ENCODE data around the gene TRABD2B. TPM values are rescaled to one million over a fixed set of nuclear protein-coding genes. Genes with fewer than 3 reads are reported as not detected.

Gene TRABD2B
- total and polyA plus RNA-seq, 4 donors, result 0.28 to 2.6 (median 1.3) TPM

DNA sequence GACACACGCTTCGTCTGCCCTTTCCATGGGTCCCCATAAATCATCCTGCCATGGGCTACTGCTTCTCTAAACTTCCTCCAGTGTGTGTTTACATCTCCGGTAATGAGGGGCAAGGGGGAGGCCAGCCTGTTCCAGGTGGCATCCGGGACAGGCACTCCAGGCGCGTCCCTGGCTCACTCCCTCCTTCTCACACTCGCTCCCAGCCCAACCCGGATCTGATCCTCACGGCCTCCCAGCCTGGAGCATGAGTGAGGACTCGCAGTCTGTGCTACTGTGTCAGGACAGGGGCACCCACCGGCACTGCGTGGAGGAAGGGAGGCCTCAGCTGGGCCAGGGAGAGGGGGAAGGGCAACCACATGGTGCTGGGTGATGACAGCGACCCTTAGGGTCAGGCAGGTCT lies 225.4 kb downstream of the TRABD2B start:
- Histone ChIP-seq H3K9ac (ENCODE audit: low read depth in 1 of 2, low read length in 2 of 2) (no peak overlapping the region), H3K36me3 (ENCODE audit: control insufficient read depth in 4 of 4, insufficient read depth in 3 of 4, low read depth in 1 of 4, low read length in 3 of 4) (no peaks in the 10 kb centered on the region), H3K9me3 (ENCODE audit: control insufficient read depth in 4 of 4, low read length in 3 of 4) (no peaks in the 10 kb centered on the region), H3K27me3 (ENCODE audit: control insufficient read depth in 4 of 4, insufficient read depth in 4 of 4, low read length in 3 of 4) (no peaks in the 10 kb centered on the region), H3K4me3 (ENCODE audit: low read depth in 1 of 3, low read length in 3 of 3) (no peak overlapping the region), H3K4me1 (ENCODE audit: control insufficient read depth in 4 of 4, insufficient read depth in 4 of 4, low read length in 3 of 4) (peaks cover 0 to 26% (median 22%) of the 10 kb centered on the region in 4 donors), H3K27ac (ENCODE audit: low read depth in 1 of 2, low read length in 2 of 2) (no peak overlapping the region)
- TF ChIP-seq JUND (IDR thresholded peaks at IDR 0.05) (no peak), RXRA (IDR thresholded peaks at IDR 0.05) (no peak), EGR1 (IDR thresholded peaks at IDR 0.05; ENCODE audit: low read depth in 2 of 2) (no peak), SP1 (IDR thresholded peaks at IDR 0.05) (no peak), NR2F2 (IDR thresholded peaks at IDR 0.05) (no peak), FOXA1 (IDR thresholded peaks at IDR 0.05) (no peak), TAF1 (conservative IDR thresholded peaks at IDR 0.05) (no peak), YY1 (IDR thresholded peaks at IDR 0.05) (no peak), FOXA2 (IDR thresholded peaks at IDR 0.05) (no peak), ATF3 (IDR thresholded peaks at IDR 0.05) (no peak)
- TF ChIP-seq, protein P1, sequence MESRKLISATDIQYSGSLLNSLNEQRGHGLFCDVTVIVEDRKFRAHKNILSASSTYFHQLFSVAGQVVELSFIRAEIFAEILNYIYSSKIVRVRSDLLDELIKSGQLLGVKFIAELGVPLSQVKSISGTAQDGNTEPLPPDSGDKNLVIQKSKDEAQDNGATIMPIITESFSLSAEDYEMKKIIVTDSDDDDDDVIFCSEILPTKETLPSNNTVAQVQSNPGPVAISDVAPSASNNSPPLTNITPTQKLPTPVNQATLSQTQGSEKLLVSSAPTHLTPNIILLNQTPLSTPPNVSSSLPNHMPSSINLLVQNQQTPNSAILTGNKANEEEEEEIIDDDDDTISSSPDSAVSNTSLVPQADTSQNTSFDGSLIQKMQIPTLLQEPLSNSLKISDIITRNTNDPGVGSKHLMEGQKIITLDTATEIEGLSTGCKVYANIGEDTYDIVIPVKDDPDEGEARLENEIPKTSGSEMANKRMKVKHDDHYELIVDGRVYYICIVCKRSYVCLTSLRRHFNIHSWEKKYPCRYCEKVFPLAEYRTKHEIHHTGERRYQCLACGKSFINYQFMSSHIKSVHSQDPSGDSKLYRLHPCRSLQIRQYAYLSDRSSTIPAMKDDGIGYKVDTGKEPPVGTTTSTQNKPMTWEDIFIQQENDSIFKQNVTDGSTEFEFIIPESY (IDR thresholded peaks at IDR 0.05), result no peak
- TF ChIP-seq, protein P2, sequence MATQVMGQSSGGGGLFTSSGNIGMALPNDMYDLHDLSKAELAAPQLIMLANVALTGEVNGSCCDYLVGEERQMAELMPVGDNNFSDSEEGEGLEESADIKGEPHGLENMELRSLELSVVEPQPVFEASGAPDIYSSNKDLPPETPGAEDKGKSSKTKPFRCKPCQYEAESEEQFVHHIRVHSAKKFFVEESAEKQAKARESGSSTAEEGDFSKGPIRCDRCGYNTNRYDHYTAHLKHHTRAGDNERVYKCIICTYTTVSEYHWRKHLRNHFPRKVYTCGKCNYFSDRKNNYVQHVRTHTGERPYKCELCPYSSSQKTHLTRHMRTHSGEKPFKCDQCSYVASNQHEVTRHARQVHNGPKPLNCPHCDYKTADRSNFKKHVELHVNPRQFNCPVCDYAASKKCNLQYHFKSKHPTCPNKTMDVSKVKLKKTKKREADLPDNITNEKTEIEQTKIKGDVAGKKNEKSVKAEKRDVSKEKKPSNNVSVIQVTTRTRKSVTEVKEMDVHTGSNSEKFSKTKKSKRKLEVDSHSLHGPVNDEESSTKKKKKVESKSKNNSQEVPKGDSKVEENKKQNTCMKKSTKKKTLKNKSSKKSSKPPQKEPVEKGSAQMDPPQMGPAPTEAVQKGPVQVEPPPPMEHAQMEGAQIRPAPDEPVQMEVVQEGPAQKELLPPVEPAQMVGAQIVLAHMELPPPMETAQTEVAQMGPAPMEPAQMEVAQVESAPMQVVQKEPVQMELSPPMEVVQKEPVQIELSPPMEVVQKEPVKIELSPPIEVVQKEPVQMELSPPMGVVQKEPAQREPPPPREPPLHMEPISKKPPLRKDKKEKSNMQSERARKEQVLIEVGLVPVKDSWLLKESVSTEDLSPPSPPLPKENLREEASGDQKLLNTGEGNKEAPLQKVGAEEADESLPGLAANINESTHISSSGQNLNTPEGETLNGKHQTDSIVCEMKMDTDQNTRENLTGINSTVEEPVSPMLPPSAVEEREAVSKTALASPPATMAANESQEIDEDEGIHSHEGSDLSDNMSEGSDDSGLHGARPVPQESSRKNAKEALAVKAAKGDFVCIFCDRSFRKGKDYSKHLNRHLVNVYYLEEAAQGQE (IDR thresholded peaks at IDR 0.05), result no peak
- DNase-seq (ENCODE audit: low spot score), result no peak
- 77% methylated on average over 13 of the region's 13 CpGs for WGBS

- Histone ChIP-seq H3K4me1 (ENCODE audit: control insufficient read depth in 4 of 4, insufficient read depth in 4 of 4, low read length in 3 of 4) (peaks cover 0 to 21% (median 18%) of the 10 kb centered on the region in 4 donors), H3K36me3 (ENCODE audit: control insufficient read depth in 4 of 4, insufficient read depth in 3 of 4, low read depth in 1 of 4, low read length in 3 of 4) (no peaks in the 10 kb centered on the region), H3K4me3 (ENCODE audit: low read depth in 1 of 3, low read length in 3 of 3) (no peak overlapping the region), H3K27ac (ENCODE audit: low read depth in 1 of 2, low read length in 2 of 2) (no peak overlapping the region), H3K9ac (ENCODE audit: low read depth in 1 of 2, low read length in 2 of 2) (no peak overlapping the region), H3K9me3 (ENCODE audit: control insufficient read depth in 4 of 4, low read length in 3 of 4) (no peaks in the 10 kb centered on the region), H3K27me3 (ENCODE audit: control insufficient read depth in 4 of 4, insufficient read depth in 4 of 4, low read length in 3 of 4) (no peaks in the 10 kb centered on the region)
- WGBS, result 92% methylated on average over 4 of the region's 4 CpGs
- TF ChIP-seq HNF4A (conservative IDR thresholded peaks at IDR 0.05) (no peak), RXRA (IDR thresholded peaks at IDR 0.05) (no peak), ATF3 (IDR thresholded peaks at IDR 0.05) (no peak), JUND (IDR thresholded peaks at IDR 0.05) (no peak), RAD21 (IDR thresholded peaks at IDR 0.05) (no peak), EGR1 (IDR thresholded peaks at IDR 0.05; ENCODE audit: low read depth in 2 of 2) (no peak), GABPA (IDR thresholded peaks at IDR 0.05 in 1 of 2, conservative IDR thresholded peaks at IDR 0.05 in 1 of 2) (no peak), TAF1 (conservative IDR thresholded peaks at IDR 0.05) (no peak), NR2F2 (IDR thresholded peaks at IDR 0.05) (no peak), FOXA1 (IDR thresholded peaks at IDR 0.05) (no peak), FOXA2 (IDR thresholded peaks at IDR 0.05) (no peak), YY1 (IDR thresholded peaks at IDR 0.05) (no peak), MAX (IDR thresholded peaks at IDR 0.05) (no peak), SP1 (IDR thresholded peaks at IDR 0.05) (no peak)
- TF ChIP-seq, protein P3, sequence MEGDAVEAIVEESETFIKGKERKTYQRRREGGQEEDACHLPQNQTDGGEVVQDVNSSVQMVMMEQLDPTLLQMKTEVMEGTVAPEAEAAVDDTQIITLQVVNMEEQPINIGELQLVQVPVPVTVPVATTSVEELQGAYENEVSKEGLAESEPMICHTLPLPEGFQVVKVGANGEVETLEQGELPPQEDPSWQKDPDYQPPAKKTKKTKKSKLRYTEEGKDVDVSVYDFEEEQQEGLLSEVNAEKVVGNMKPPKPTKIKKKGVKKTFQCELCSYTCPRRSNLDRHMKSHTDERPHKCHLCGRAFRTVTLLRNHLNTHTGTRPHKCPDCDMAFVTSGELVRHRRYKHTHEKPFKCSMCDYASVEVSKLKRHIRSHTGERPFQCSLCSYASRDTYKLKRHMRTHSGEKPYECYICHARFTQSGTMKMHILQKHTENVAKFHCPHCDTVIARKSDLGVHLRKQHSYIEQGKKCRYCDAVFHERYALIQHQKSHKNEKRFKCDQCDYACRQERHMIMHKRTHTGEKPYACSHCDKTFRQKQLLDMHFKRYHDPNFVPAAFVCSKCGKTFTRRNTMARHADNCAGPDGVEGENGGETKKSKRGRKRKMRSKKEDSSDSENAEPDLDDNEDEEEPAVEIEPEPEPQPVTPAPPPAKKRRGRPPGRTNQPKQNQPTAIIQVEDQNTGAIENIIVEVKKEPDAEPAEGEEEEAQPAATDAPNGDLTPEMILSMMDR (IDR thresholded peaks at IDR 0.05; ENCODE audit: low read depth, low read length, missing input control), result no peak
- TF ChIP-seq, protein P2 (IDR thresholded peaks at IDR 0.05), result no peak
- TF ChIP-seq, protein P1 (IDR thresholded peaks at IDR 0.05), result no peak
- DNase-seq (ENCODE audit: low spot score), result no peak
Observed at GRCh38 chr1:47769983-47770382, 227.2 kb downstream of the TRABD2B start.
